Thymus (tissue), 11 donors: Measurements from ENCODE around the gene SPIN2A. TPM values are rescaled to one million over a fixed set of nuclear protein-coding genes. Genes with fewer than 3 reads are reported as not detected.
"Not testable (repeated sequence)": the region's sequence is repeated elsewhere in the genome, so short reads cannot be mapped to it uniquely, and the experiment has no call there.

Experiments used
- DNase-seq, 9 donors: peaks; one replicate each; pipeline ENCODE4 v3.0.0-alpha.2; 2013; ENCODE audit warnings: low spot score in 9 of 9, low read depth in 6 of 9, missing footprints in 1 of 9
- H3K27ac ChIP-seq, 2 donors: one replicate each; pipeline ENCODE4 v1.5.1; 2013; ENCODE audit warnings: control low read depth in 1 of 2, low read depth in 1 of 2, low read length in 1 of 2, mild to moderate bottlenecking in 1 of 2, moderate library complexity in 1 of 2
- H3K27me3 ChIP-seq, 2 donors: one replicate each; pipeline ENCODE4 v1.5.1; 2013; ENCODE audit warnings: low read length in 1 of 2; ENCODE audit not compliant: control insufficient read depth in 2 of 2, insufficient read depth in 1 of 2
- H3K36me3 ChIP-seq, 2 donors: one replicate each; pipeline ENCODE4 v1.5.1; 2013; ENCODE audit warnings: low read length in 1 of 2, mild to moderate bottlenecking in 1 of 2, moderate library complexity in 1 of 2; ENCODE audit not compliant: control insufficient read depth in 2 of 2, insufficient read depth in 2 of 2
- H3K4me1 ChIP-seq, 2 donors: one replicate each; pipeline ENCODE4 v1.5.1; 2013; ENCODE audit warnings: low read length in 2 of 2; ENCODE audit not compliant: control insufficient read depth in 2 of 2, insufficient read depth in 2 of 2
- H3K4me3 ChIP-seq, 2 donors: one replicate each; pipeline ENCODE4 v1.5.1; 2013; ENCODE audit warnings: low read length in 2 of 2, control low read depth in 1 of 2, mild to moderate bottlenecking in 1 of 2
- H3K9me3 ChIP-seq, 2 donors: one replicate each; pipeline ENCODE4 v1.5.1; 2013; ENCODE audit warnings: low read length in 1 of 2, mild to moderate bottlenecking in 1 of 2; ENCODE audit not compliant: control insufficient read depth in 2 of 2, insufficient read depth in 1 of 2
- WGBS: extraction: QIAGEN DNeasy Blood & Tissue Kit; methylation state at CpG from one replicate; pipeline ENCODE4 v1.1.7; 2013; 5-methylcytosine and 5-hydroxymethylcytosine counted together
- polyA plus RNA-seq: library from polyadenylated mRNA; stranded (reverse); fragments of 200-250 nt; gene quantifications from one replicate; pipeline ENCODE4 v1.2.3, GENCODE V29; 2013
- total RNA-seq: library from RNA; stranded (reverse); fragments of 120-200 nt; gene quantifications from one replicate; pipeline ENCODE4 v1.2.4, GENCODE V29; 2013
- donor health status: healthy.

Gene SPIN2A
- total and polyA plus RNA-seq, 2 donors: 0.66 TPM

GRCh38 chrX:57119416-57119815 lies 17.8 kb downstream of the SPIN2A start:
- DNase-seq: no peak
- WGBS: 100% methylated on average over 1 of the region's 1 CpG
- H3K27me3 ChIP-seq: no peaks in the 10 kb centered on the region

GRCh38 chrX:57117566-57117965 lies 19.6 kb downstream of the SPIN2A start:
- H3K4me1 ChIP-seq, H3K4me3 ChIP-seq, DNase-seq, H3K27ac ChIP-seq, H3K27me3 ChIP-seq, H3K36me3 ChIP-seq, H3K9me3 ChIP-seq: not testable (repeated sequence)
- WGBS: 95% methylated on average over 4 of the region's 4 CpGs

More at GRCh38 chrX:57119416-57119815, 17.8 kb downstream of the SPIN2A start:
- Histone ChIP-seq H3K4me3 (no peak overlapping the region), H3K36me3 (no peaks in the 10 kb centered on the region), H3K9me3 (no peaks in the 10 kb centered on the region), H3K27ac (no peak overlapping the region), H3K4me1 (no peaks in the 10 kb centered on the region)

- WGBS: 100% methylated on average over 2 of the region's 2 CpGs
- Histone ChIP-seq H3K9me3 (no peaks in the 10 kb centered on the region), H3K27ac (no peak overlapping the region), H3K4me1 (no peaks in the 10 kb centered on the region), H3K36me3 (no peaks in the 10 kb centered on the region), H3K27me3 (no peaks in the 10 kb centered on the region), H3K4me3 (no peak overlapping the region)
- no peak for DNase-seq
These were observed 32.2 kb downstream of the SPIN2A start for GRCh38 chrX:57104921-57105398.

GRCh38 chrX:57104406-57104805 lies 32.8 kb downstream of the SPIN2A start:
- no peaks in the 10 kb centered on the region for H3K36me3 ChIP-seq
- DNase-seq: no peak
- H3K9me3 ChIP-seq: no peaks in the 10 kb centered on the region
- H3K4me1 ChIP-seq: no peaks in the 10 kb centered on the region
- 94% methylated on average over 4 of the region's 4 CpGs for WGBS
- no peak overlapping the region for H3K27ac ChIP-seq
- H3K4me3 ChIP-seq: no peak overlapping the region
- H3K27me3 ChIP-seq: no peaks in the 10 kb centered on the region

- H3K9me3 ChIP-seq: no peaks in the 10 kb centered on the region
- no peak overlapping the region for H3K27ac ChIP-seq
- H3K4me1 ChIP-seq: no peaks in the 10 kb centered on the region
- no peaks in the 10 kb centered on the region for H3K36me3 ChIP-seq
- H3K27me3 ChIP-seq: no peaks in the 10 kb centered on the region
- no peak overlapping the region for H3K4me3 ChIP-seq
- WGBS: 96% methylated on average over 3 of the region's 3 CpGs
- no peak for DNase-seq
These were observed 33.7 kb downstream of the SPIN2A start for GRCh38 chrX:57103489-57103888.

GRCh38 chrX:57102918-57103317 lies 34.3 kb downstream of the SPIN2A start:
- not testable (repeated sequence) for H3K27me3 ChIP-seq, H3K36me3 ChIP-seq, H3K27ac ChIP-seq, DNase-seq, H3K4me1 ChIP-seq, H3K9me3 ChIP-seq, H3K4me3 ChIP-seq
- 61% methylated on average over 6 of the region's 6 CpGs for WGBS

Other genes starting within 250 kb of the SPIN2A start
- gene SPIN3, start 141.9 kb downstream of the SPIN2A start, total RNA-seq: 4.2 TPM
- 7.4 TPM for gene SPIN3, start 141.9 kb downstream of the SPIN2A start, polyA plus RNA-seq
- 11.9 TPM for gene SPIN2B, start 15.8 kb downstream of the SPIN2A start, total RNA-seq
- gene SPIN2B, start 15.8 kb downstream of the SPIN2A start, polyA plus RNA-seq: 15.9 TPM
- 24.5 TPM for gene FAAH2, start 149.3 kb upstream of the SPIN2A start, total RNA-seq
- gene FAAH2, start 149.3 kb upstream of the SPIN2A start, polyA plus RNA-seq: 34.6 TPM